Activated naive CD8-positive, alpha-beta T cell (primary cell): ENCODE data around the gene PTGFR.

Experiments
- H3K27ac Mint-ChIP-seq: one replicate; pipeline ENCODE4 v1.8.0; 2021; ENCODE audit warnings: mixed read lengths
- H3K27me3 Mint-ChIP-seq: one replicate; pipeline ENCODE4 v1.8.0; 2021; ENCODE audit warnings: mixed read lengths
- H3K36me3 Mint-ChIP-seq: one replicate; pipeline ENCODE4 v1.8.0; 2021; ENCODE audit warnings: mixed read lengths
- H3K4me1 Mint-ChIP-seq: one replicate; pipeline ENCODE4 v1.8.0; 2021; ENCODE audit warnings: low read depth, mixed read lengths
- H3K4me3 Mint-ChIP-seq: one replicate; pipeline ENCODE4 v1.8.0; 2021; ENCODE audit warnings: mild to moderate bottlenecking, mixed read lengths
- H3K9me3 Mint-ChIP-seq: one replicate; pipeline ENCODE4 v1.8.0; 2021; ENCODE audit warnings: low read depth, mixed read lengths

The PTGFR gene

GRCh38 chr1:78541479-78541878 lies 50.7 kb downstream of the PTGFR start:
- Mint-ChIP-seq H3K4me1 (no peaks in the 10 kb centered on the region), H3K4me3 (no peak overlapping the region), H3K36me3 (no peaks in the 10 kb centered on the region), H3K9me3 (peaks cover 21% of the 10 kb centered on the region), H3K27ac (no peak overlapping the region), H3K27me3 (peaks cover 9% of the 10 kb centered on the region)

GRCh38 chr1:78543941-78544643 lies 53.3 kb downstream of the PTGFR start:
- Mint-ChIP-seq H3K4me1 (no peaks in the 10 kb centered on the region), H3K4me3 (no peak overlapping the region), H3K27ac (no peak overlapping the region), H3K36me3 (no peaks in the 10 kb centered on the region), H3K27me3 (peaks cover 13% of the 10 kb centered on the region), H3K9me3 (peaks cover 21% of the 10 kb centered on the region)

DNA sequence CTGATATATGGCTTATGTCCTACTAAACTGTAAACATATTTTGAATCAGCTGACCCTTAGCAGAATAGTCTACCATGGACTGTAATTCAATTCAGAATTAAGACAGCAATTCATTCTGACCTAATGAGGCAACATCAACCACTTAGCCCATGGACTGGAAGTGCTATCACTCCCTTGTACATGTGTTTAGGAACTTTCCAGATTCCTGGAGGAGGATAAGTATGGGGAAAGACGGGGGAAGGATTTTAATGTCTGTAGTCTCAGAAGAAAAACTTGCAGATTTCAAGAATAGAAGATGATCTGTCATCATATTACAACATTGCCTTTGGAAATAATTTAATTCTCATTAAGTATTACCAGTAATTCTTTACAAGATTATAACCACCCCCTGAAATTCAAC lies 56.3 kb downstream of the PTGFR start:
- Mint-ChIP-seq H3K4me3 (no peak overlapping the region), H3K9me3 (peaks cover 19% of the 10 kb centered on the region), H3K27me3 (peaks cover 12% of the 10 kb centered on the region), H3K4me1 (no peaks in the 10 kb centered on the region), H3K36me3 (no peaks in the 10 kb centered on the region), H3K27ac (no peak overlapping the region)

- Mint-ChIP-seq H3K36me3 (no peaks in the 10 kb centered on the region), H3K27me3 (peaks cover 12% of the 10 kb centered on the region), H3K27ac (no peak overlapping the region), H3K9me3 (peaks cover 10% of the 10 kb centered on the region), H3K4me3 (no peak overlapping the region), H3K4me1 (no peaks in the 10 kb centered on the region)
These were observed 58.6 kb downstream of the PTGFR start for GRCh38 chr1:78549331-78549730.

GRCh38 chr1:78549891-78550290 lies 59.1 kb downstream of the PTGFR start:
- no peak overlapping the region for H3K4me3 Mint-ChIP-seq
- peaks cover 11% of the 10 kb centered on the region for H3K27me3 Mint-ChIP-seq
- no peaks in the 10 kb centered on the region for H3K36me3 Mint-ChIP-seq
- H3K27ac Mint-ChIP-seq = no peak overlapping the region
- H3K9me3 Mint-ChIP-seq = peaks cover 6% of the 10 kb centered on the region
- no peaks in the 10 kb centered on the region for H3K4me1 Mint-ChIP-seq

DNA sequence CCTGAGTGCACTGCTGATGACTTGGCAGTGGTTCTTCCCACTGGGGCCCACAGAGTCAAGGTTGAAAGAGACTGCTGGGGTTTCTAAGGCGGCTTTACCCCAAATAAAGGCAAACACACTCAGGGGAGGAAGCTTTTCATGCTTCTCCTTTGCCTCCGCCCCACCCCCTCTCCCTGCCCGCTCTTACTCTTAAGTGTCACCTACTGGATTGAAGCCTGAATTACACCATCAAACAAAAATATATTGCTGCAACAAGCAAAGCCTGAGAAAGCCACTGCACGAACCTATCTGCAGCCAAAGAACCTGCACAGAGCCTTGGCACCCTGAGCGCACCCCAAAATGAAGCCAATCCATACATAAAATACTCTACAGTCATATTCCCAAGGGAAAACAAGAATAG lies 63.1 kb downstream of the PTGFR start:
- H3K9me3 Mint-ChIP-seq = peaks cover 6% of the 10 kb centered on the region
- peaks cover 12% of the 10 kb centered on the region for H3K27me3 Mint-ChIP-seq
- no peaks in the 10 kb centered on the region for H3K4me1 Mint-ChIP-seq
- no peak overlapping the region for H3K4me3 Mint-ChIP-seq
- H3K27ac Mint-ChIP-seq = no peak overlapping the region
- no peaks in the 10 kb centered on the region for H3K36me3 Mint-ChIP-seq

DNA sequence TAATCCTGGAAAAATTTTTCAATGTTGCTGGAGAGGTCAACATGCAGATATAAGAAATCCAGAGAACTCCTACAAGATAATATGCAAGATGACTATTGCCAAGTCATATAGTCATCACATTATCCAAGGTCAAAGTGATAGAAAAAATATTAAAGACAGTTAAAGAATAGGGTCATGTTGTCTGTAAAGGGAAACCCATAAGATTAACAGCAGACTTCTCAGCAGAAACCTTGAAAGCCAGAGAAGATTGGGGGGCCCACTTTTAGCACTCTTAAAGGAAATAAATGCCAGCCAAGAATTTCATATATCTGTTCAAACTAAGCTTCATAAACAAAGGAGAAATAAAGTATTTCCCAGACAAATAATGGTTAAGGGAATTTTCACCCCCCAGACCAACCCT lies 64.1 kb downstream of the PTGFR start:
- Mint-ChIP-seq H3K36me3 (no peaks in the 10 kb centered on the region), H3K4me1 (no peaks in the 10 kb centered on the region)

DNA sequence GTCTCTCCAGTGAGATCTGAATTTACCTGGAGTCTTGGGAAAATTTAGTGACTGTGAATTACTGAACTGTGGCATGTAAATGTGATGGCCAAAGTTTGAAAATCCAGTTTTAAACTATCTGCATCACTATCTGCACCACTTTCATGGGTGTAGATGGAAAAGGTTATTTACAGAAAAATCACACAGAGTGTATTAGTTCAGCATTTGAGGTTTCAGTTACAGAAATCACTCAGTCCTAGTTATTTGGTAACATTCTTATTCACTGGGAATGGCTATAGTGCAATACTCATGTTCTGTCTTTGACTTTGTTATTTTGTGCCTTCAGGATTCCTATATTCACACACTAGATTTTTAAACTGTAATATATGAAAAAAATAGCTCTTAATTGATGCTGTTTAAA lies 68.9 kb downstream of the PTGFR start:
- H3K4me1 Mint-ChIP-seq = no peaks in the 10 kb centered on the region
- no peaks in the 10 kb centered on the region for H3K9me3 Mint-ChIP-seq
- H3K4me3 Mint-ChIP-seq = no peak overlapping the region
- no peaks in the 10 kb centered on the region for H3K36me3 Mint-ChIP-seq
- H3K27ac Mint-ChIP-seq = no peak overlapping the region
- H3K27me3 Mint-ChIP-seq = peaks cover 8% of the 10 kb centered on the region

More for the DNA sequence above, 64.1 kb downstream of the PTGFR start:
- H3K9me3 Mint-ChIP-seq = peaks cover 6% of the 10 kb centered on the region
- H3K4me3 Mint-ChIP-seq = no peak overlapping the region
- H3K27me3 Mint-ChIP-seq = peaks cover 12% of the 10 kb centered on the region
- no peak overlapping the region for H3K27ac Mint-ChIP-seq

GRCh38 chr1:78560811-78561210 lies 70.0 kb downstream of the PTGFR start:
- H3K27me3 Mint-ChIP-seq = peaks cover 5% of the 10 kb centered on the region

GRCh38 chr1:78561856-78562255 lies 71.1 kb downstream of the PTGFR start:
- Mint-ChIP-seq H3K4me1 (no peaks in the 10 kb centered on the region), H3K9me3 (no peaks in the 10 kb centered on the region), H3K27ac (no peak overlapping the region), H3K36me3 (no peaks in the 10 kb centered on the region), H3K4me3 (no peak overlapping the region), H3K27me3 (peaks cover 5% of the 10 kb centered on the region)

More at GRCh38 chr1:78560811-78561210, 70.0 kb downstream of the PTGFR start:
- H3K4me1 Mint-ChIP-seq = no peaks in the 10 kb centered on the region
- H3K4me3 Mint-ChIP-seq = no peak overlapping the region
- no peaks in the 10 kb centered on the region for H3K9me3 Mint-ChIP-seq
- H3K27ac Mint-ChIP-seq = no peak overlapping the region
- H3K36me3 Mint-ChIP-seq = no peaks in the 10 kb centered on the region

DNA sequence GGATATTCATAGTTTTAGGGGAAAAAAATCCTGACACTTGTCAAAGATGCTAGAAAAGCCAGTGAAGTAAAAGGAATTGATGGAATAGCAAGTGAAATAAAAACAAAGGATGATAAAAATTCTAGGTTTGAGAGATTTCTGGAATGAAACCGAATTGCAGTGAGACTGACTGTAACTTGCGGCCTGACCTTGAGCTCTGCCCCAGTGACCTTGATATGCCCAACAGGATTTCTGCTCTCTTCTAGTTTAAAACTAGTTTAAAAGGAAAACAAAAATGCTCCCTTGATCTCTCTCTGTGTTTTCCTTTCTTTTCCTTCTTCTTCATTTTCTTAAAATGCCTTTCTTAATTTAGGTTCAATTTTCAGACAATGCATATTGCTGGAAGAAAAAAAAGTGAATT lies 74.6 kb downstream of the PTGFR start:
- Mint-ChIP-seq H3K9me3 (no peaks in the 10 kb centered on the region), H3K27ac (no peak overlapping the region), H3K4me1 (no peaks in the 10 kb centered on the region), H3K27me3 (no peaks in the 10 kb centered on the region), H3K36me3 (no peaks in the 10 kb centered on the region), H3K4me3 (no peak overlapping the region)

DNA sequence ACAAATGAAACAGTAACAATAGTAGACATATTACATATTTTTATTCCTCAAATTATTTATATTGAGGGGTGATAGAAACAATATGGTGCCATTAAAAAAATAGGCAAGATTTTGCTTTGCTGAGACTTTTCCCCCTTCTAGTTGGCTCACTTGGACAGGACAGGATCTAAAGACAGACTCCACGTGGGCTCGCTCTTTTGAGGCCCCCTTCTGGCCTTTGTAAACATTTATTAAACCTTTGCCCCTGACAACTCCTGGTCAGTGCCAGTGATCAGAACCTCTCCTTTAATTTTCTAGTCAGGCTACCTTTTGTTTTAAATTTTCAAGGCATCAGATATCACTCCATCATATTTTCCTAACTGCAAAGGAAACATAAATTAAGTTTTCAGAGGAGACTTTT lies 79.8 kb downstream of the PTGFR start:
- Mint-ChIP-seq H3K9me3 (no peaks in the 10 kb centered on the region), H3K36me3 (no peaks in the 10 kb centered on the region)

DNA sequence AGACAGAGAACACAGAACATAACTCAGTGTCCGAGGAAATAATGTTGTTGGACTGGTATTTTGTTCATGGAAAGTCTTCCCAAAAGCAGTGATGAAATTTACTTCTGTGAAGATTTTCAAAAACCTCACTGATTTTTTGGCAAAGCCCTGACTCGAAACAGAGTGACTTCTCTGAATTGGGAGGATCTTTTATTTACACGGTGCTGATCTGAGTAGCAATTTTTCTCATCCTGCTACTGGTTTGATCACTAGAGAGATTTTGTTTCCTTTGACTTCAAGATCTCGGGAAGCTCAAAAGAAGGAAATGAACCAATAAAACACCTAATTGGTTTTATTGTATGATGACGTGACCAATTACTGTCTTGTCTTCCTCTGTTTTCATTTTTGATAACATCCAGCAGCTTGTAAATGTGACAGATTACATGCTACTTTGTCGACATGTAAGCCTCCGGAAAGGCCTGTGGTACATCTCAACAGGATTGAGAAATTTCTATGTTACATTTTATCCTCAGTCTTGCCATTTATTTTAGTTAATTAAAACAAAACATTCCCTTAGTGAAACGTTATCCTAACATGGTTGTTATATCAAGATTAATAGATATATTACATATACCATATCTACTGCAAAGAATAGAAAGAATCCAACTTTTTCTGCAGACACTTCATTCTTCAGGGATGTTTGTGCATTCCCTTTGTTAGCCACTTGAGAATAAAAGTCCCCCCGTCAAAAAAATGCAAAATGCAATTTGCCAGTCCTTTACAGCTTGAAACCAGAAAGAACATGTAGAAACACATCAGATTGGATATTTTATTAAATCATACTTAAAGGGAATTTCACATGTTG lies 86.7 kb downstream of the PTGFR start:
- no peaks in the 10 kb centered on the region for H3K9me3 Mint-ChIP-seq
- H3K27ac Mint-ChIP-seq = no peak overlapping the region
- H3K36me3 Mint-ChIP-seq = no peaks in the 10 kb centered on the region
- no peak overlapping the region for H3K4me3 Mint-ChIP-seq
- no peaks in the 10 kb centered on the region for H3K4me1 Mint-ChIP-seq
- peaks cover 2% of the 10 kb centered on the region for H3K27me3 Mint-ChIP-seq

More for the DNA sequence above, 79.8 kb downstream of the PTGFR start:
- no peaks in the 10 kb centered on the region for H3K4me1 Mint-ChIP-seq
- no peak overlapping the region for H3K27ac Mint-ChIP-seq
- no peak overlapping the region for H3K4me3 Mint-ChIP-seq
- no peaks in the 10 kb centered on the region for H3K27me3 Mint-ChIP-seq

DNA sequence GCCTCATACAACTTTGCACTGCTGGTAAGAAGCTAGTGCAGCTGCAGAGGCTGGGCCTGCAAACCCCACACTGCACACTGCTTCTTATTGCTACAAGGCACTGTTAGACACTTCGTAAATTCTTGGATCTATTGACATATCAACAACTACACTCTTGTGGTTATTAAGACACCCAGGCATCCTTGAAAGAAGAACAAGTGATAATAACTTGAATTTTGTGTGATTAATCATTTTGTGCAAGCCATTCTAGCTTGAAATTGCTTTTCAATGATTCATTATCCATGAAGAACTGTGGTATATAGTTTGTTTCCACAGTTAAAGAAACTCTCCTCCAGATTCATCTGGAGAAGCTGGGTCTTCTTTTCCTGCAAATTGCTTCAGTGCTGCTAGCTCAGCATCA lies 95.8 kb downstream of the PTGFR start:
- Mint-ChIP-seq H3K36me3 (no peaks in the 10 kb centered on the region), H3K9me3 (no peaks in the 10 kb centered on the region), H3K27ac (no peak overlapping the region), H3K27me3 (peaks cover 2% of the 10 kb centered on the region), H3K4me1 (no peaks in the 10 kb centered on the region), H3K4me3 (no peak overlapping the region)

GRCh38 chr1:78587211-78587610 lies 96.4 kb downstream of the PTGFR start:
- no peak overlapping the region for H3K27ac Mint-ChIP-seq
- H3K4me3 Mint-ChIP-seq = no peak overlapping the region
- H3K36me3 Mint-ChIP-seq = no peaks in the 10 kb centered on the region
- H3K4me1 Mint-ChIP-seq = no peaks in the 10 kb centered on the region
- H3K9me3 Mint-ChIP-seq = no peaks in the 10 kb centered on the region
- H3K27me3 Mint-ChIP-seq = peaks cover 2% of the 10 kb centered on the region
